Prostate gland (tissue), 2 donors: ENCODE data around the gene ENOX2. TPM values are rescaled to one million over a fixed set of nuclear protein-coding genes. Genes with fewer than 3 reads are reported as not detected.

ENCODE experiments used
- DNase-seq: peaks from one replicate; pipeline ENCODE4 v3.0.0-alpha.2; 2019; ENCODE audit warnings: low spot score
- H3K27ac ChIP-seq, 2 donors: fragments of 200-600 bp; sonication (generic); 2 replicates each; pipeline ENCODE4 v1.5.1; 2017 to 2019
- H3K27me3 ChIP-seq: fragments of 200-600 bp; sonication (generic); replicated peaks from 2 replicates; pipeline ENCODE4 v1.5.1; 2019; ENCODE audit not compliant: insufficient read depth
- H3K36me3 ChIP-seq, 2 donors: fragments of 200-600 bp; sonication (generic); 1 replicate in 1 of 2; 2 replicates in 1 of 2; pipeline versions ENCODE4 v1.5.1 to v1.8.1; 2017 to 2019
- H3K4me1 ChIP-seq: fragments of 200-600 bp; sonication (generic); replicated peaks from 2 replicates; pipeline ENCODE4 v1.5.1; 2019
- H3K4me3 ChIP-seq, 2 donors: fragments of 200-600 bp; sonication (generic); 2 replicates each; pipeline ENCODE4 v1.5.1; 2017 to 2019
- H3K9me3 ChIP-seq: fragments of 200-600 bp; sonication (generic); 2 replicates; pipeline ENCODE4 v1.5.1; 2017
- POLR2A ChIP-seq: fragments of 450-650 bp; IDR thresholded peaks from one replicate; pipeline ENCODE4 v1.6.1; 2016; ENCODE audit warnings: antibody characterized with exemption, mild to moderate bottlenecking
- POLR2AphosphoS5 ChIP-seq: sonication (generic); formaldehyde crosslinking; IDR thresholded peaks from one replicate; pipeline ENCODE4 v1.6.1; 2017; ENCODE audit warnings: antibody characterized with exemption
- WGBS: methylation state at CpG from one replicate; pipeline ENCODE4 v1.1.5; 2018; 5-methylcytosine and 5-hydroxymethylcytosine counted together
- intact Hi-C: fragments of 100-400 bp; cut with DNase I; formaldehyde crosslinking; loops from one replicate; pipeline ENCODE4 v1.14.2; 2022
- total RNA-seq, 2 donors: library from RNA; depleted of rRNA; stranded (reverse); fragments of >200 nt; gene quantifications; one replicate each; pipeline ENCODE4 v1.1.0, GENCODE V29; 2016
- TF ChIP-seq, protein P1 (sequence below), 4 experiments: fragments of 200-600 bp in 2 of 4; fragments of 450-650 bp in 2 of 4; sonication (generic) in 2 of 4; IDR thresholded peaks; 1 replicate in 3 of 4; 2 replicates in 1 of 4; pipeline ENCODE4 v1.5.1; 2016 to 2019; ENCODE audit warnings: antibody characterized with exemption in 4 of 4, mild to moderate bottlenecking in 2 of 4, moderate library complexity in 2 of 4

The ENOX2 gene
- total RNA-seq, 2 donors from 2014 or later = 21.6 to 27.5 TPM

DNA sequence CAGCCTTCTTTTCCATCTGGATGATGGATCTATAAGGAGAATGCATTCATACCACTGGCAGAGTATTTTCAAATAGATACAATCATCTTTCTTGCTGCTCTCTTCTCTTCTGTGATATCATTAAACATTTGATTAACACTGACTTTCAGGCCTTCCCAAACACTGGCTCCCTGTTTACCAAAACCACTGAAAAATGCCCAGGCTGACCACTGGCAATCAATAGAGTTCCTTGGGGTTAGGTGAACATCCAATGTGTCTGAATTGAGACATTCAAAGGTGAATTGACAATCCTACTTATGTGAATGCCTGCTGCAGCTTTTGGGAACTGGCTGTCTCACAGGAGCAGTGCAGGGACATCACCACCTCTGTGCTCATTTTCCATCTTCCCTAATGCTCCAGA is 168.3 kb downstream of the ENOX2 start:
- intact Hi-C loops = no loop called here
- no peaks in the 10 kb centered on the region for H3K27me3 ChIP-seq
- no peak for TF ChIP-seq POLR2A
- H3K36me3 ChIP-seq = no peaks in the 10 kb centered on the region
- no peak overlapping the region for H3K27ac ChIP-seq
- DNase-seq = no peak
- no peaks in the 10 kb centered on the region for H3K9me3 ChIP-seq
- no peak overlapping the region for H3K4me3 ChIP-seq
- H3K4me1 ChIP-seq = no peaks in the 10 kb centered on the region

DNA sequence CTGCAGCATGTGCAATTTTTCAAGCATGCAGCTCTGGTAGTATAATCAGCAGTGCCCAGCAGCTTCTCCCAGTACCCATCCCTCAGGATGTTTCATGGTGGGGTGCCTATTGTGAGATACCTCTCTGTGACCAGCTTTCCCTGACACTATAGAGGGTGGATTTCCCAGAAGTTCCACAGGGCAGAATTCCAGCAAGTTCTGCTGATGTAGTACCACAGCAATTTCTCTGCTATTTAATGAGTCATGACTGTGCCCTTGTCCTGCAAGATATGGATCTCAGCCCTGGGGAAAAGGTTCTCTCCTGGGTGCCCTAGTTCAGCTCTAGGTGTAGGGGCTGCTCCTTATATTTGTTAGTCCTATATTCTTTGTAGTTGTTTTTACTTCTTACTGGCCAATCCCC is 174.8 kb downstream of the ENOX2 start:
- no peak for DNase-seq
- no peak overlapping the region for H3K4me3 ChIP-seq
- H3K27me3 ChIP-seq = no peaks in the 10 kb centered on the region
- TF ChIP-seq POLR2A = no peak
- TF ChIP-seq, protein P1, sequence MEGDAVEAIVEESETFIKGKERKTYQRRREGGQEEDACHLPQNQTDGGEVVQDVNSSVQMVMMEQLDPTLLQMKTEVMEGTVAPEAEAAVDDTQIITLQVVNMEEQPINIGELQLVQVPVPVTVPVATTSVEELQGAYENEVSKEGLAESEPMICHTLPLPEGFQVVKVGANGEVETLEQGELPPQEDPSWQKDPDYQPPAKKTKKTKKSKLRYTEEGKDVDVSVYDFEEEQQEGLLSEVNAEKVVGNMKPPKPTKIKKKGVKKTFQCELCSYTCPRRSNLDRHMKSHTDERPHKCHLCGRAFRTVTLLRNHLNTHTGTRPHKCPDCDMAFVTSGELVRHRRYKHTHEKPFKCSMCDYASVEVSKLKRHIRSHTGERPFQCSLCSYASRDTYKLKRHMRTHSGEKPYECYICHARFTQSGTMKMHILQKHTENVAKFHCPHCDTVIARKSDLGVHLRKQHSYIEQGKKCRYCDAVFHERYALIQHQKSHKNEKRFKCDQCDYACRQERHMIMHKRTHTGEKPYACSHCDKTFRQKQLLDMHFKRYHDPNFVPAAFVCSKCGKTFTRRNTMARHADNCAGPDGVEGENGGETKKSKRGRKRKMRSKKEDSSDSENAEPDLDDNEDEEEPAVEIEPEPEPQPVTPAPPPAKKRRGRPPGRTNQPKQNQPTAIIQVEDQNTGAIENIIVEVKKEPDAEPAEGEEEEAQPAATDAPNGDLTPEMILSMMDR (IDR thresholded peaks at IDR 0.05) = no peak
- TF ChIP-seq POLR2AphosphoS5 = no peak
- intact Hi-C loops = no loop called here
- H3K36me3 ChIP-seq = no peaks in the 10 kb centered on the region
- H3K27ac ChIP-seq = no peak overlapping the region
- H3K4me1 ChIP-seq = no peaks in the 10 kb centered on the region
- H3K9me3 ChIP-seq = no peaks in the 10 kb centered on the region

DNA sequence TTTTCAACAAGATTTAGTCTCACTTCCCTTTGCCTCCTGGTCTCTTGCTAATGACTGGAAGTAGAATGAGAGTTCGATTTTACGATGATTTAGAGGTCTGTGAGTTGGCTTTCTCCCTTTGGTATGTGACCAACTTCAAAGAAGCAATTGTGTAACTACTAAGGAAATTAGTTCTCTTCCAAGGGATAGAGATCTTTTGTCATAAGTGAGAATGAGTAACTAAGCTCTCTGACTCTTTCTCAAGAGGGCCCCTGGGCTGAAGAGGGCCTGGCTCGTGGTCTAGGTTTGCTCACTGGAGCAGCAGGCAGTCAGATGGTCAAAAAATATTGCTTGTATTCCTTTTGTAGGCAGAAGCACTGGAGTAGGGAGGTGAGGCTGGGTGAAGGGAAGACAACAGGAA is 176.3 kb downstream of the ENOX2 start:
- H3K27me3 ChIP-seq = no peaks in the 10 kb centered on the region
- TF ChIP-seq POLR2AphosphoS5 (no peak), POLR2A (no peak)
- TF ChIP-seq, protein P1 (IDR thresholded peaks at IDR 0.05) = no peak
- H3K36me3 ChIP-seq = no peaks in the 10 kb centered on the region
- no peak overlapping the region for H3K4me3 ChIP-seq
- no peak overlapping the region for H3K27ac ChIP-seq
- WGBS = 33% methylated on average over 3 of the region's 3 CpGs
- H3K4me1 ChIP-seq = no peaks in the 10 kb centered on the region
- no peak for DNase-seq
- intact Hi-C loops = no loop called here
- H3K9me3 ChIP-seq = no peaks in the 10 kb centered on the region

DNA sequence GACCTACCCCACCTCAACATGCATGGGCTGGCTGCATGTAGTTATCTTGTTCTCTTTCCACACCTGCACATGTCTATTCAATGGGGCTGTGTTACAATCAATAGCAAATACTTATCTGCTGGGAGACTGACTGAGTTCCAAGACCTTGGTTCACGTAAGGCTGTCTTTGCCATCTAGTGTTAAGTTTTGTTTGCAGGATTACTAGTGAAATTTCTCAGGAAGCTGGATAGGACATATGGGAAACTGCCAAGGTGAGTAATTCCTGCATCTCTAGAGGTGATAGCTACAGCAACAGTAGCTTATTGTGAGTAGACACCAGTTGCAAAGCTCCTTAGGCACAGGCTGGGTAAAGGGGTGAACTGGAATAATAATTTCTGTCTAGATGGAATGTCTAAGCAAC is 177.5 kb downstream of the ENOX2 start:
- DNase-seq = no peak
- Histone ChIP-seq H3K9me3 (no peaks in the 10 kb centered on the region), H3K27ac (no peak overlapping the region), H3K36me3 (no peaks in the 10 kb centered on the region), H3K27me3 (no peaks in the 10 kb centered on the region), H3K4me3 (no peak overlapping the region), H3K4me1 (no peaks in the 10 kb centered on the region)
- intact Hi-C loops = no loop called here
- TF ChIP-seq, protein P1 (IDR thresholded peaks at IDR 0.05) = no peak
- TF ChIP-seq POLR2A = no peak
- no peak for TF ChIP-seq POLR2AphosphoS5
- whole genome bisulfite sequencing = 80% methylated on average over 1 of the region's 1 CpG

DNA sequence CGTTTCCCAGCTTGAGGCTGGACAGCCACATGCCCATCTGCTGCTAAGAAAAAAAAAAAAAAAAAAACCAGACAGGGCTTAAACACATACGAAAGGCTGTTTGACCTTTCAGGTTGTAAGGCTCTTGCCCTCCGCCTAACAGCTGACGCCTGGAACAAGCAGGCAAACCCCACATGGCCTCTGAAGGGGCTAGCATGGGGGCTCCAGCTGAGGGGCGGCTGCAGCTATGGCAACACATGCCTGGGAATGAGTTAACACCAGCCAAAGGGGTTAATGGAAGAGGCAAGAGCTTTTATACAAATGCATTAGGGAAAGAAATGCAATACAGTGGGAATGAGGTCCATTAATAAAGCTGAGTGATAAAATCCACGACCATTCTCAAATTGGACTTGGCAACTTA is 183.6 kb downstream of the ENOX2 start:
- WGBS = 84% methylated on average over 6 of the region's 6 CpGs
- H3K4me3 ChIP-seq = no peak overlapping the region
- H3K27me3 ChIP-seq = no peaks in the 10 kb centered on the region
- no peaks in the 10 kb centered on the region for H3K4me1 ChIP-seq
- no peaks in the 10 kb centered on the region for H3K9me3 ChIP-seq
- TF ChIP-seq POLR2A = no peak
- no peak for TF ChIP-seq POLR2AphosphoS5
- TF ChIP-seq, protein P1 (IDR thresholded peaks at IDR 0.05) = no peak
- no peaks in the 10 kb centered on the region for H3K36me3 ChIP-seq
- no peak overlapping the region for H3K27ac ChIP-seq
- DNase-seq = no peak
- intact Hi-C loops = no loop called here

DNA sequence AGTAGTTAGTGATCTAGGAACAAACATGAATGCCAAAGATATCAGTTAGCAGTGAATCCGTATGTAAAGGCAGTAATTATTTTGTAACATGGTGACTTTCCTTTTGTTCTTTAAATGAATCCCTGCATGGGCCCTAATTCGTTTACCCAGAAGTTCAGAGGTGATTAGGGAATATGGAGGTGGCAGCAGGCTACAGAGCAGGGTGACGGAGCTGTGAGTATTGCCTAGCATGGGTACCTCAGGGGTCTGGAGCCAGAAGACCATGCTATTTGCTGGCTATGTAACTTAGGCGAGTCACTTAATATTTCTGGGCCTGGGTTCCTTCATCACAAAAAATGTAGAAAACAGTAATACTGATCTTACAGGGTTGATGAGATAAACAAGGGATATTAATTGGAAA is 184.9 kb downstream of the ENOX2 start:
- DNase-seq = no peak
- Histone ChIP-seq H3K4me1 (no peaks in the 10 kb centered on the region), H3K9me3 (no peaks in the 10 kb centered on the region), H3K27me3 (no peaks in the 10 kb centered on the region), H3K36me3 (no peaks in the 10 kb centered on the region), H3K4me3 (no peak overlapping the region), H3K27ac (no peak overlapping the region)
- TF ChIP-seq POLR2AphosphoS5 (no peak), POLR2A (no peak)
- TF ChIP-seq, protein P1 (IDR thresholded peaks at IDR 0.05) = no peak
- intact Hi-C loops = no loop called here
- WGBS = 76% methylated on average over 4 of the region's 4 CpGs
